ENCODE data around the gene MAPKAP1.

MAPKAP1 gene

DNA sequence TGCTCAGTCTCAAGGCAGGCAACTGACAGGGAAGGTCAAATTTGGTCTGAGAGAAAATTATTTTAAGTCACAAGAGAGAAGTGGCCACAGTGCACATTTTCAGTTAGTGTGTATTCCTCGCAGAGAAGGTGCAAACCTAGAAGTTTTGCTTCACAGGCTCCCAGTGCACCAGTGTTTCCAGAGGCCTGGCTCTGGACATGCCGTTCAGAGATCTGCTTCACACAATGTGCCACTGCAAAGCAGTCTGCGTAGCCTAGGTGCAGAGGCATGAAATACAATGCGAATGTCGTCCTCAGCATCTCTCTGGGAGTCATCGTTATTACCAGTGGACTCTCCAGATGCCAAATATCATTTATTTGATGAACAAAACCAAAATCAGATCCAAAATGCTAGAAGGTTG, 147.8 kb downstream of the MAPKAP1 start:
- no peak for DNase-seq

DNA sequence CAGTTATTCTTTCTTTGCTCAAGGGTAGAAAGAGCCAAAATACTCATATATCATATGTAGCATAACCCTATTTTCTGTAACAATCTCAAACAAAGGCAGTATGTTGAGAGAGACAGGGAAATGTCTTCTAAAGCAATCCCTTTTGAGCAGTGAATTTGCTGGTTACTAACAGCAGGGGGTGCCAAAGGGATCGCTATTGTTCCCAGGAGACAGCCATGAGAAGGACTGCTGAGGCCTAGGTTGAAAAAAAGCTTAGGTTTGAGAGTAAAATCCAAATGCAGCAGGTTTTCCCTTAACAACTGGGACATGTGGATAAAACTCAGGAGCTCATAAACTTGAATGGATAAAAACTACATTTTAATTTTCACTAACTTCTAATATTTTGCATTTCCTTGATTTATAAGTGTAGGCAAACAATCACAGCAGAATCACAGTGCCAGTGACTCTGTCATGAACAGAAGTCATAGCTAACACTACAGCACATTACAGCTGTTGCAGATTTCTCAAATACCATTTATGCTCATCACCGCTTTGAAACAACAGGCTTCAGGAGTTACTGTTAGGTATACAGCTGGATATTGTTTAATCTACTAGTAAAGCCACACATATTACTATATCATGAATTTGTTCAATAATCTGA, 148.4 kb downstream of the MAPKAP1 start:
- peak; percentile 58 for DNase-seq

DNA sequence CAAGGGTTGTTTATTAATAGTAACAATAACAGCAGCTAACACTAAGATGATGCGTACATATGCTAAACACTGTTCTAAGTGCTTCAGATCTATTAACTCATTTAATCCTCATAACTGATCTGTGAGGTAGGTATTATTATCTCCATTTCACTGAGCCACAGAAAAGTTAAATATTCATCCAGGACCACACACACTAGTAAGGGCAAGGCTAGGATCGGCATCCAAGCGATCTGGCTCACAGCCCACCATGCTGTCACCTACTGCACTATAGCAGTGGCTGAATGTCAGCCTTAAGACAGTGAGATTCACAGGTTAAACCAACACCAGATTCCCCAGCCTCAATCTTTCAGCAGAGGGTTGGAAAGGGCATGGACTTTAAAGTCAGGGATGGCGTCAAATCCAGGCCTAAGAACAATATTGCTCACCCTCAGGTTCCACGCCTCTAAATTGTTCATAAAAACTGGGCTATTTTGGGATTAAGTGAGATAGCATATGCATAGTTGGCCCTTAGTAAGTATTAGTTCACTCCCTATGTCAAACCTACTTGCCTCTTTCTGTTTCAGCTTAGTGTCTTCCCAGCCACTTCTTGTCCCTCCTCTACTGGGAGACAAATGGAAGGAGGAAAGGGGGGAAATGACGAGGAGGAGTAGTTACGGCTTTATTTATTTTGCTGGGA, 150.8 kb downstream of the MAPKAP1 start:
- DNase-seq, result no peak

DNA sequence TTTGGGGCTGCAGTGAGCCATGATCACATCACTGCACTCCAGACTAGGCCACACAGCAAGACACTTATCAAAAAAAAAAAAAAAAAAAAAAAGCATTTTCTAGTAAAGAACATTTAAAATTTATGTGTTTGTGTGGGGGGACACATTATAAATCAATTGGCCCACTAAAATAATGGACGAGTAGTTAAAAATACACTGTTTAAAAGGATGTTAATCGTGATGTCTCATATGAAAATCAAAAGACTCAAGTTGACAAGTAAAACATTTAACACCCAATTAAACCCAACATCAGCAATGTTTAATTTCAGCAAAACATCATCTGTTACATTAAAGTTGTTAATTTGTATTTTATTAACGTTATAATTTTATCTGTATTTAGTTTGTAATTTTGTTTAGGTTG, 152.3 kb downstream of the MAPKAP1 start:
- no peak for DNase-seq

DNA sequence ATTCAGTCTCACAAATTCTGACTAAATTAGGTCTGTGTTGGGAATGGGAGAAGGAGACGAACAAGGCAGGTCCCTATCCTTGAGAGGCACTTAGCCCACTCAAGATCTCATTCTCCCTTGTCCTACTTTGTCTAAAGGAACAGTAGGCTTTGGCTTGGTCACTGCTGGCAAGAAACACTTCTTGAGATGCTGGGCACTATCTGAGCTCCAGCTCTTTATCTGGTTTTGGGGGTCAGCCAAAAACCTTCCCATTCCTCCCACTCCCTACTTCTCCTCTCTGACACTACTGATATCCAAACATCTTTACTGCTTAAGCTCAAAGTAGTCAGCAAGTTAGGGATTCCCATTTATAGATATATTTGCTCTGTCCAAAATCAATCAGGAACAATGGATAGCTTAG, 155.2 kb downstream of the MAPKAP1 start:
- no peak for DNase-seq

DNA sequence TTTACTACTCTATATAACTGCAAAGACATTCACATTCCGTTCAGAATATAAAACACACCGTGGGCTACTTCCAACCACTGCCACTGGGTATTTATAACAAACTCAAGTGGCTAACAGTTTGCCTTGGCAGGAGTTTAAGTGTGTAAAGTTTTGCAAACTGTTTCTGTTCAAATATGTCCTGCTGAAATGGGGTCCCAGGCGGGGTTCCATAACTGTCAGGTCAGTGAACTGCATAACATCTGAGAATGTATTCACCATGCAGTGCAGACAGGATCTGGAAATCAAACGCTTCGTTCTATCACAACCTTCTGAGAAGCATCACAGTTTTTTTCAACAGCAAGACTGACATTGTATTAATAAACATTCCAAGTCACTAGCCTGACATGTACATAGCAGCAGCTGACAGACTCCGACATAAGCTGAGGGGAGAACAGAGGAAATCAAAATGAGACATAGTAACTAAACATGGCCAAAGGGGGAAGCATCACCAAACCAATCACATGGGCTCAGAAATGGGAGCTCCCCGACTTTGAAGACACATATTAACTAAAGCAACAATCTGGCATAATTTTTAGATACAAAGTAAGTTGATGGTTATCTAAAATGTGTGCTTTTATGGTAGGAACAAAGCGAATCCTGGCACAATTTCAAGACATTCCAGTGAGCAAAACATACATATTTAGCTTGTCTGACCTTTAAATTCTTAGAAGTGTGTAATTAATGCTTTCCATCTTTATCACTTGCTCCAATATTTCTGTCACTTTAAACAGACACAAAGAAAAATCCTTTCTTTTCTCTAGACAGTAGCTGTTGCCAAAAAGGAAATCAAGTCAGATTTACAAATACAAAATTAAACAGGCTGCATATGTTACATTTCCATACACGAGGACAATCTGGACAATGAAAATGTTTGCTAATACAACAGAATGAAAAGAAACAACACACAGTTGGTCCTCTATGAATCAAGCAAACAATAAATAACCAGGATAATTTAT, 156.8 kb downstream of the MAPKAP1 start:
- DNase-seq, result no peak

DNA sequence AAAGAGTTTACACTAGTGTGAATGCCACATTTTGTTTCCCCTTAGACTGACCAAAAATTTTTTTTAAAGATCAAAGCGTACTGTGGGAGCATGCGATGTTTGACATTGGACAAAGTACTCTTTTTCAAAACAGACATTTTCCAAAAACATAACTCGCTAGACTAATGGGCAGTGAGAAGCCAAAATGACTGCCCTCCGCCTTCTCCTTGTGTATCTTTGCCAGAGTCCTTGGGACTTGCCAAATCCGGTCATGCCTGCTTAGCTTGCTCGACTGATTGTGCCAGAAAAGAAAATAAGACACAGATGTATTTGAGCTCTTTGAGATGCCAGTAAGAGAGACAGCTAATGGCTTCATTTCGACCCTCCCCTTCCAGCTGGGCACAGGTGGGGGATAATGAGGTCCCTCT, 157.5 kb downstream of the MAPKAP1 start:
- no peak for DNase-seq

DNA sequence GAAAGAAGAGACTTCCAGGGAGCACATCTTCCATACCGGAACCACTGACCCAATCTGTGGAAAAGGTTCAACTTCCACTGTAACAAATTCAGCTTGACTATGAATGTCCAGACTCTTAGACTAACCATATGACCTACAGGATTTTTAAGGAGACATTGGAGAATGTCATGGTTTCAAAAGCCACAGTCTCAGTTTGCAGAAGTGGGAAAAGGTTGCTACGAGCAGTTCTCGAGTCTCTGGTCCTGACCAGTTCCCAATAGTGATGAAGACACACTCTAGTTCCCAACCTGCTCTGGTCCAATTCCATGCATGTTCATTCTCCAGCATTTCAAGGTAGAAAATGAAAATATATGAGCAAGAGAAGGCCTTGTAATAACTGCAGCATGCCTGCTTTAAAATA, 158.0 kb downstream of the MAPKAP1 start:
- no peak for DNase-seq

DNA sequence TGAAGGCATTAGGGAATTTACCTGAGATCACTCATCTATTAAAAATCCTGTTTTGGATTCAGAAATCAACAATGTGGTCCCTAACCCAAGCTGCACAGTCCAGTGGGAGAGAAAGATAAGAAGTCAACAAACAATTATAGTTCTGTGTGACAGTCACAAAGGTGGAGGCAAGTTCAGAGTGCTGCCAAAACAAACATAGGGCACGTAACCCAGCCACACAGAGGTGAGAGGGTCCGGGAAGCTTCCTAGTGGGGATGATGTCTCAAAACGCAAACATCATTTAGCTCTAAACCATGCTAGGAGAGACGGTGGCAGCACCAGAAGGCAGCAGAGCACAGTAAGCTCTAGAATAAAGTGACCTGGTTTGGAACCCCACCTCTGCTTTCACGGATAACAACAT, 158.9 kb downstream of the MAPKAP1 start:
- no peak for DNase-seq

DNA sequence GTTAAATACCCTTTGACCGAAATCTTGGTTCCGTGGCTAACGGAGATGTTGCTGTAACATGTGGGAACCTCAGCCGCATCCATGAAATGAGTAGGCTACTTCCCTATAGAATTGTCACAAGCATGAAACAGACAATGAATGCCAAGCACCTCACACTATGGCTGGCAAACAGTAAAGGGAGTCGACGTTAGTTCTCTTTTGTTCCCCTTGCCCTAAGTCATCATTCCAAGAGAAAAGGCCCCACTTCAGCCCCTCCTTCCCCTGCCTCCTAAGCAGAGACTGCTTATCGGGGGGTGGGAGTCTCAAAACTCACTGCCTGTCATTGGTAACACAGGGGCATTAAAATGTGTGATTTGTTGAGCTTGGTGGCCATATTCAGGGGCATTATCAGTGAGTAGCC, 159.6 kb downstream of the MAPKAP1 start:
- DNase-seq, result no peak

DNA sequence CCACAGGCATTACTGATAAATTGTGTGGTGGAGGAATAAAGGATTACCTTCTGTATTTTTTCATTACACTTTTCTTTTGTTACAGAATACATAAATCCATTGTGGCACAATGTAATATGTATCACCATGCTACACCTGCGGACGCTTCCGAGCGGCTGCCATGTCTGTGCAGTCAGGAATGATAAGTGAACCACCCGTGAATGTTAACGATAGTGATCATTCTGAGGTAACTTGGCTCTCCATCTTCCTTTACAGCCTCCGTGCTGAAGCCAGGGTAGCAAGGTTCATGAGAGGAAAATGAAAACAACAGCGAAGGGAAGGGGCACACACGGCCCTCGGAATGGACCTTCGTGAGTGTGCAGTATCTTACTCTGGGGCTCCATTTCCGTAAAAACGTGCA, 161.2 kb downstream of the MAPKAP1 start:
- no peak for DNase-seq

DNA sequence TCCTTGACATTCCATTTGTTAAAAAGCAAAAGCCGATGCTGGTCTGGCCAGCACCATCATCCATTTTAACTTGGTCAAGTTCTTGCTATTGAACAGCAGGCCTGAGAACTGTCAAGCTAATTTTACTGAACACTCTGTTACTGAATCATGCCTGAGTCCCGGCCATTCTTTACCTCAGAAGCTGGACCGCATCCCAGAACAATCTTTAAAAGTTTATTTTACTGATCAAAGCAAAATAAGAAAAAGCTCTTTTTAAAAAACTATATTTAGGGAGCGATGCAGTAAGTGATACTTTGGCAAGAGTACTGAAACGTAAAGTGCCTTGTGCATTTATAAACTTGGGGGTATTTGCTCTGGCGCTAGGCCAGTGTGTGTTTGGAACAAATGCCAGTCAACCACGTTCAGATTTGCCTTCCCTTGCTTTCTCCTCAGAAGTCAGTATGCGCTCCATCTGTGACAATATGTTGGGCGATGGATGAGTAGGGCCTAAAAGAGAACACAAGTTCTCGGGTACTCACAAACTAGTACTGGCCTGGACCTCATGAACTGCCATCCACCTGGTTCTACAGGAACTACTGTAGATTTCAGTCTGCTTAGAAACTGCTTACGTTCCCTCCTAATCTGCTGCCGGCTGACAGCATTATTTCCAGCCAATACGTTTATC, 161.9 kb downstream of the MAPKAP1 start:
- no peak for DNase-seq

DNA sequence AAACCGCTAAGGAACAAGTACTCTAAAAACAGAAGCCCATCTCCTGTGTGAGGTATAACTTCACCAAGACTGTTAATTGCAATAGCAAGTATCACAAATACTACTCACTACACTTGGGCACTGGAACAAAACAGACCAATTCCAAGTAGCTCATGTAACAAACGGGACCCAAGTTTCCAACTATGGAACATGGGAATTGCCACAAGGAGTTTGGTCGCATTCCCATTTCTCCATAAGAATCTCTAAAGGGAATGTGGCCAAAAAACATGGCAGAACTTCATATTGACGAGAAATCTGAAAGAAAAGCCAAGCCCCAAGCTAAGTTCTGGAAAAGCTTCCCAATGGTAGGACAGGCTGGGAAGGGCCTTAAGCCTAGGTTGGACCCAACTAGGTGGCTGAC, 162.5 kb downstream of the MAPKAP1 start:
- DNase-seq, result no peak

DNA sequence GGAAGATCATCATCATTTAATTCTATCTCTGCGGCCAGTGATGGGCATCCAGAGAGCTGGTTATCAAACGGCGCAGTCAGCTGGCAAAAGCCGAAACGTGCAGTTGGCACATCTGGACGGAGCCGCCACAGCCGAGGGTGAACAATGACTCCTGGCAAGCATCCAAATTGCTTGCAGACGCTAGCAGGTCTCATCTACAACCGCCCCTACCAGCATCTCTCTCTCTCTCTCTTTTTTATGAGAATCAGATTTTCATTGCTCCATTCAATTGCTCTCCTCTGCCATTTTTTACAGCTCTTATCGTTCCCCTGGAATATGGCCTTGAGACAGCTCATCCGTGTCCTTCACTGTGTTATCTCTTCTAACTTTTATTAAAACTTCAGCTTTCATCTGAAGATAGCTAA, 165.2 kb downstream of the MAPKAP1 start:
- no peak for DNase-seq

DNA sequence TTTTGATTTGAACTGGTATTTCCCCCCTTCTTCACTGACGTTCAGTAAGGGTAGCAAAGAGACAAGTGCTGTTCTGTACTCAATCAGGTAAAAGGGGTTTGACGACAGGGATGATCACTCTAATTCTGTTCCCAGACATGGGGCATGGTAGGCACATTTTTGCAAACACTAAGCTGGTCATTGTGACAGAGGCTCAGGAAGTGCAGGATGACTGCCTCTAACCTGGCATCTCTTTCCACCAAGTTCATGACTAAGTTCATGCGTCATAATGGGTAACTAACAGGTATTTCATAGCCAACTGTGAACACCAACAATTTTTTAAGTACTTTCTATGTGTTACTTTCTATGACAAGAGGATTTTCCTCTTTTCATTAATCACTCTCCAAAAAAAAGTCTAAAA, 166.5 kb downstream of the MAPKAP1 start:
- DNase-seq, result no peak

DNA sequence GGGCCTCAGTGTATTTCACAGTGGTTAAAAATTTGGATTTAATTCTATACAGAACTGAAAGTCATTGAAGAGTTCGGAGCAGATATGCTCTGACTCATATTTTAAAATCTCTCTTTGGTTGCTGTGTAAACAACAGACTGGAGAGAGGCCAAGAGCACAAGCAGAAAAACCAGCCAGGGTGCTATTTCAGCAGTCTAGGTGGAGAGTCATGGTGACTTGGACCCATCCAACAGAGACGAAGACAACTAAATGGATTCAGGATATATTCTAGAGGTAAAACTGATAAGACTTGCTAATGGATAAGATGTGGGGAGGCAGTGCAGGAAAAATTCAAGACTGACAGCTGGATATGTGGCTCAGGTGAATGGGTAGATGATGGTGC, 168.9 kb downstream of the MAPKAP1 start:
- no peak for DNase-seq

DNA sequence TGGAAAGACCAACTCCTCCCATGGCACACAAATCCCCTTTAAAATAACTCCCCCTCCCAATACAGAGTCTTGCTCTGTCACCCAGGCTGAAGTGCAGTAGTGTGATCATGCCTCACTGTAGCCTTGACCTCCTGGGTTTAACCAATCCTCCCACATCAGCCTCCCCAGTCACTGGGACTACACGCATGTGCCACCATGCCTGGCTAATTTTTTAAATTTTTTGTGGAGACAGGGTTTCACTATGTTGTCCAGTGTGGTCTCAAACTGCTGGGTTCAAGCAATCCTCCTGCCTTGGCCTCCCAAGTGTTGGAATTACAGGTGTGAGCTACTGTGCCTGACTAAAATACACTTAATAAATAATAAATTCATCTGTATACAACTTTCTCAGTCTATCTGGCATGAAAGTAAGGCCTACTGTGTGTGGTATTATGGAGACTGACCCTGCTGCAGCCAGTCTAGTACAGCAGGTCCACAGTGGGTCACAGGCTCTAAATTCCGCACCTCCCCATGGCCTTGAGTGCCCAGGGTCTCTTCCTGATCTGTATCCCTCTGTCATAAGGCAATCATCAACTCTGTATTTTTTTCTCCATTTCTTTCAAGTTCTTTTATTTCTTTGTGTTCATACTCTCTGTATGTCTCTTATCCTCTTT, 169.4 kb downstream of the MAPKAP1 start:
- no peak for DNase-seq

DNA sequence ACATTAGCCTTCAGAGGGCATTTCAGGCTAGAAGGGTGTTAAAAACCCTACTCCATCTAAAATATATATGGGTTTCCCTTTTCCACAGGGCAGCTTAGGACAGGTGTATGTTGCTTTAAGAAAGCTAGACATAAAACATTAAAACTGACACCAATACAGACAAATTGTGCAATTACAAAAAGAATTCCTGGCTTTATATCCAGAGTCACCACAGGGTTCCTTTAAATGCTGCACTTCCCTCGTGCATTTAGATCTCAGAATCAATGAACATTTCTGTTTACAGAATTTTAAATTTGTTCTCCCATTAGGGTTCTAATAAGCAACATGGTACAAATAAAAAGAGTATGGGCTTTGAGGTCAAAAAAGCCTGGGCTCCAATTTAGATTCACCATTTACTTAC, 170.2 kb downstream of the MAPKAP1 start:
- DNase-seq, result no peak

DNA sequence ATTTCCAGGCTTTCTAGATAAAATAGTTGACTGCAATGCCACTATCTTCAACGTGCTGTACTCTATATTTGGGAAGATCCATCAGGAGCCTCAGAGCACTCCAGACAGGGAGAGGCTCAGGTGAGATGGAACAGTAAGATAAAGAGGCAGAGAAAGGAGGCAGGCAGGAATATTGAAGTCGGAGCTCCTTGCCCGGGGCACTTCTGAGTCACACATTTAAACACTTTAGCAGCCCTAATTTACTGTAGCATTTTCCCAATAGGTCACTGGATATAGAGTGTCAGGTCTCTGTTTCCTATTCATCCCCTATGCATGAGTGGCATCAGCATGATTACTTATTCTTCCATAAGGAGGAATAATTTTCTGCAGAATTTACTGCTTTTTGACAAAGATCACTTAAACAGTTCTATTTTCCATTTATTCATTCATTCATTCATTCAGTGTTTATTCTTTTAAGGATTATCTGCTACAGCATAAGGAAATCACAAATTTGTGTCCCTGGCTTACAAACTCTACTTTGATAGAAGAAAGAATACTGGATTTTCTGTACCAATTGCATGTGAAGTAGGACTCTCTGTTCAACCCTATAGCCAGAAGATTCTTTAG, 170.7 kb downstream of the MAPKAP1 start:
- no peak for DNase-seq

DNA sequence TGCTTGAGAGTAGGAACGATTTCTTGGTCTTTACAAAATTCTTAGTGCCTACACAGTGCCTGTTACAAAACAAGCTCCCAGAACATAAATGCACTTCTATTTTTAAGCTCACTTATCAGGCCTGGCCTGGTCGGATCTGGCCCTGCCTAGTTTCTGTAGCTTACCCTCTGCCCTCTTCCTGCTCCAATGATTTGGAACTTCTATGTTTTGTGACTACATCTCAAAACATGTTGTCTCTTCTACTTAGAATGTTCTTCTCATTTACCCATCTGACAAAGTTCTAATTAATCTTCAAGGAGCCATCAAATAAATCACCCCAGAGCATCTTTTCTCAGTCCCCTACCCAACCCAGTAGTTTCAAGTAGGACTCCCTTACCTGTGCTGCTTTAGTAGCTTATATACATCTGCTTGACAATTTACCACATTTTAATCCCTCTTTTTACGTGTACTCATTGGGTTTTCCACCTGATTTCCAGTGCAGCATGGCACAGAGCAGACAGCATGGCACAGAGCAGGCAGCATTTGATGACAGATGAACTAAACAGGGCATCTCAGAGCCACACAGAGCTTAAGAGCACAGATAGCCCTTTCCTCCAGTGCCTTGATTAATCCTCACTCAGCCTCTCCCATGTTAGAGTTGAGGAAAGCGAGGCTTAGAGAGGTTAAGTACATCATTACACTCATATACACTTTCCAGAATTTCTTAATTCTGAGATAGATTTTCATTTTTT, 171.9 kb downstream of the MAPKAP1 start:
- no peak for DNase-seq

DNA sequence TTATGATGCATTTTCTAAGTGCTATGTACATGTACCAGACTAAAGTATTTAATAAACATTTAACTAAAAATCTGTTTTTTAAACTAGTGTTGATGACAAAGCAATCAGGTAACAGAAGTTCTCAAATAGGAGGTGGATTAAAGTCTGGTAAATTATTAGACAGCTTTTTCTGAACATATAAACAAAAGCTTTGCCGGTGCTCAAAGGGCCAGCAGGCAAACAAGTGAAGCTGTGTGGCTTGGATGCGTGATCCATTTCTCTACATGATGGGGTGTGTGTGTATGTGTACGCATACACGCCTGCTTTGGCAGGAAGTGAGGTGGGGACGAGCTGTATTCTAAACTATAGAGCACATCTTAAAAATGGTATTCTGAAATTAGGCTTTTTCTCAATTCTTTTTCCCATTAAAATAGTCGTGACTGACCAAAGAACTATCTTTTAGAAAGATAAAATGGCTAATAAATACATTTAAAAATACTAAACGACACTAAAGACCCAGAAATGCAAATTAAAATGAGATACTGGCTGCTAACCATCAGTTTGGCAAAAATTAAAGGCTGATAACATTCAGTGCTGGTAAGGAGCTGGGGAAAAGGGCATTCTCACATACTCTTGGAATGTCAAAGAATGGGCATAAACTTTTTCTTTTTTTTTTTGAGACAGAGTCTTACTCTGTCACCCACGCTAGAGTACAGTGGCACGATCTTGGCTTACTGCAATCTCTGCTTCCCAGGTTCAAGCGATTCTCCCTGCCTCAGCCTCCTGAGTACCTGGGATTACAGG, 174.0 kb downstream of the MAPKAP1 start:
- no peak for DNase-seq

All from 8988T (cell line).